SH-SY5Y (cell line): Measurements from ENCODE around the gene FAM237B.

ENCODE experiments used
- GATA2 ChIP-seq: IDR thresholded peaks from 2 replicates; pipeline ENCODE4 v1.6.1; 2011; ENCODE audit warnings: mild to moderate bottlenecking, low read depth, low read length
- GATA3 ChIP-seq: IDR thresholded peaks from 2 replicates; pipeline ENCODE4 v1.6.1; 2011; ENCODE audit warnings: low read depth, mild to moderate bottlenecking, low read length, moderate library complexity

Gene FAM237B

GRCh38 chr7:90267263-90267858 is 53.7 kb downstream of the FAM237B start:
- TF ChIP-seq GATA2 (no peak), GATA3 (no peak)

- TF ChIP-seq GATA2 (no peak), GATA3 (no peak)
Measured at GRCh38 chr7:90266808-90267207, 54.3 kb downstream of the FAM237B start.
